Right atrium auricular region (tissue), 2 donors: ENCODE measurements around the gene PSMB3. TPM values are rescaled to one million over a fixed set of nuclear protein-coding genes. Genes with fewer than 3 reads are reported as not detected.

Source experiments
- DNase-seq: peaks from one replicate; pipeline ENCODE4 v3.0.0-alpha.2; 2019; ENCODE audit warnings: low spot score
- H3K27ac ChIP-seq, 2 donors: fragments of 200-600 bp; sonication (generic); 1 replicate in 1 of 2; 2 replicates in 1 of 2; pipeline ENCODE4 v1.5.1; 2016 to 2019
- H3K27me3 ChIP-seq, 2 donors: fragments of 200-600 bp; sonication (generic); one replicate each; pipeline versions ENCODE4 v1.5.1 to v1.6.0; 2017 to 2019
- H3K36me3 ChIP-seq: fragments of 200-600 bp; sonication (generic); one replicate; pipeline ENCODE4 v1.5.1; 2016
- H3K4me1 ChIP-seq, 2 donors: fragments of 200-600 bp; sonication (generic); one replicate each; pipeline versions ENCODE4 v1.5.1 to v1.6.0; 2017 to 2019
- H3K4me3 ChIP-seq, 2 donors: fragments of 200-600 bp; sonication (generic); 1 replicate in 1 of 2; 2 replicates in 1 of 2; pipeline ENCODE4 v1.5.1; 2017 to 2019; ENCODE audit warnings: mild to moderate bottlenecking in 1 of 2, moderate library complexity in 1 of 2
- H3K9me3 ChIP-seq, 2 donors: fragments of 200-600 bp; sonication (generic); one replicate each; pipeline ENCODE4 v1.5.1; 2019
- total RNA-seq, 2 donors: library from RNA; depleted of rRNA; stranded (reverse); fragments of >200 nt; gene quantifications; one replicate each; pipeline ENCODE4 v1.1.0, GENCODE V29; 2016
- TF ChIP-seq, protein P1 (sequence below), 2 donors: fragments of 200-600 bp; sonication (generic); IDR thresholded peaks; one replicate each; pipeline ENCODE4 v1.5.1; 2019; ENCODE audit warnings: antibody characterized with exemption in 2 of 2

PSMB3 gene
- total RNA-seq, 2 donors from 2014 or later = 185 to 200 TPM

DNA sequence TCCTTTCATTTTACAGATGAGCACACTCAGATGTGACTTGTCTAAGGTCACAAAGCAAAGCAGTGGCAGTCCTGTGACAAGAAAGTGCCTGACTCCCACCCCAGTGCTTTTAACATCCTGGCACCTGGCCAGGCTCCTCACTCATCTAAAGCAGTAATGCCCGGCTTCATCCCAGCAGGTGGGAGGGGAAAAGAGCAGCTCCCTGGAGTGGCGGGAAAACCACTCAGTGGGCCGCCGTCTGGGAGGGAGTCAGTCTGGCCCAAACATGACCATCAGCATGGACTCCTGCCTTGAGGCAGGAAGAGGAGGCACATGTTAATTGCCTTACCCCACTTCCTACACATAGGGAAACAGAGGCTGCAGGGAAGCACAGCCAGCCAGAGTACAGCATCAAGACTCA, 7.0 kb upstream of the PSMB3 start:
- H3K27ac ChIP-seq = peak overlapping the region in 1 of 2 donors; percentile 91
- no peak for DNase-seq
- TF ChIP-seq, protein P1, sequence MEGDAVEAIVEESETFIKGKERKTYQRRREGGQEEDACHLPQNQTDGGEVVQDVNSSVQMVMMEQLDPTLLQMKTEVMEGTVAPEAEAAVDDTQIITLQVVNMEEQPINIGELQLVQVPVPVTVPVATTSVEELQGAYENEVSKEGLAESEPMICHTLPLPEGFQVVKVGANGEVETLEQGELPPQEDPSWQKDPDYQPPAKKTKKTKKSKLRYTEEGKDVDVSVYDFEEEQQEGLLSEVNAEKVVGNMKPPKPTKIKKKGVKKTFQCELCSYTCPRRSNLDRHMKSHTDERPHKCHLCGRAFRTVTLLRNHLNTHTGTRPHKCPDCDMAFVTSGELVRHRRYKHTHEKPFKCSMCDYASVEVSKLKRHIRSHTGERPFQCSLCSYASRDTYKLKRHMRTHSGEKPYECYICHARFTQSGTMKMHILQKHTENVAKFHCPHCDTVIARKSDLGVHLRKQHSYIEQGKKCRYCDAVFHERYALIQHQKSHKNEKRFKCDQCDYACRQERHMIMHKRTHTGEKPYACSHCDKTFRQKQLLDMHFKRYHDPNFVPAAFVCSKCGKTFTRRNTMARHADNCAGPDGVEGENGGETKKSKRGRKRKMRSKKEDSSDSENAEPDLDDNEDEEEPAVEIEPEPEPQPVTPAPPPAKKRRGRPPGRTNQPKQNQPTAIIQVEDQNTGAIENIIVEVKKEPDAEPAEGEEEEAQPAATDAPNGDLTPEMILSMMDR (IDR thresholded peaks at IDR 0.05) = no peak
- H3K4me3 ChIP-seq = no peak overlapping the region
- H3K9me3 ChIP-seq = no peaks in the 10 kb centered on the region
- H3K36me3 ChIP-seq = no peaks in the 10 kb centered on the region
- no peaks in the 10 kb centered on the region for H3K27me3 ChIP-seq
- peaks cover 0 to 78% of the 10 kb centered on the region in 2 donors for H3K4me1 ChIP-seq

DNA sequence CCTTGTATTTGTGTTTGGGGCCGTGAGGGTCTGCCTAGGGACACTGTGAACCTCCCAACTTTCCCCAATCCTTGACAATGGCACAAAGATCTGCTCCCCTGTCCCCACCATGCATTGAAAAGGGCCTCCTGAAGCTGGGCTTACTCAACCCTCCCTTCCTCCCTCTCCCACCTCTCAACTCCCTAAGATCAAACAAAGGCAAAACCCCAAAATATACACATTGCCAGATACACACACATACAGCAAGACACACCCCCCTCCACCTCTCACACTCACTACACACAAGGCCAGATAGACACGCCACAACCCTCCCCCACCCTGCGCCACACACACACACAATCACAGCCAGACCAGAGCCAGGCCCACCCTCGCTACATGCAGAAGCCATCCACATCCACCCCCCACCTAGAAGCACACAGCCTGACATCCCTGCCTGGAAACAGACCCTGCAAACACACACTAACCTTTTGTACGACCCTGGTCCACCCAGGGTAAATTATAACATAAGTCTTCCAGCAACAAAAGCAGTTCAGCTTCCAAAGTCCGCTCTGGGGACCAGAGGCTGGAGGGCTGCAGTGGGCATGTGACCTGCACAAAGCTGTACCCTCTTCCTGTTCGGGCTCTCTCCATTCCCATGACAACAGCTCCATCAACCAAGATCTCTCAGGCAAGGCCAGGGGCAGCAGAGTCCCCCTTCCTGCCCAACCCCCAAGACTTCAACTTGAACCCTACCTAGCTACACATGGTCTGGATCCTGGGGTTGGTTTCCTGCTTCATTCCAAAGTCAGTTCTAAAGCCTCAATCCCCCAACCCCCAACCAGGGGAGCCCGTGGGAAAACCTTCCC, 6.3 kb upstream of the PSMB3 start:
- TF ChIP-seq, protein P1 (IDR thresholded peaks at IDR 0.05) = no peak
- no peak for DNase-seq
- Histone ChIP-seq H3K4me3 (peak overlapping the region; percentile 80 to 95), H3K27me3 (no peaks in the 10 kb centered on the region), H3K4me1 (peaks cover 0 to 78% of the 10 kb centered on the region in 2 donors), H3K36me3 (no peaks in the 10 kb centered on the region), H3K9me3 (no peaks in the 10 kb centered on the region), H3K27ac (peak overlapping the region; percentile 91 to 96)

DNA sequence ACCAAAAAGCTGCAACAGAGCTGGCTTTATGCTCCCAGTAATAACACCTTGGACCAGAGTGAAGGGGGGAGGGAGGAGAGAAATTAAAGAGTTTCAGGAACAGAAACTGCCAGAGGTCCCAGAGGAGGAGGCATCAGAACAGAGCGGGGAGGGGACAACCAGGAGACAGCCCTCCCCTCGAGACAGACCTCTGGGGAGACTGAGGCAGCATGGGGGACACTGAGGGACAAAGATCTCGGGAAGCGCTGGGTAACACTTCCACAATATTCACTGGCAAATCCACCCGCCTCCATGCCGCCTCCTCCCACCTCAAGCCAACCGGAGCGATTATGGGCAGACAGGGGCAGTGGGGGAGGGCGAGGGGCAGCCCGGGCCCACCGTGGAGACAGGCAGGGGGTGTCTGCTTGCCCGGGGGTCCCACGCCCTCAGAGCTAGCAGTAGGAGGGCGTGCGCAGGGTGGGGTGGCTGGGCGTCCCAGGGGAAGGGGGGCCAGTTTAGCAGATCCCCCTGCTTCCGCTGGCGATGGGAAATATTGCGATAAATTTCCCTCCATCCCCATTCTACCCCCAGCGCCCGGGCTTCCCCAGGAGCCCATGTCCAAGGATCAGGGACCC, 5.6 kb upstream of the PSMB3 start:
- no peaks in the 10 kb centered on the region for H3K36me3 ChIP-seq
- no peak for DNase-seq
- peak overlapping the region; percentile 91 to 96 for H3K27ac ChIP-seq
- H3K4me3 ChIP-seq = peak overlapping the region; percentile 80 to 95
- H3K9me3 ChIP-seq = no peaks in the 10 kb centered on the region
- peaks cover 0 to 74% of the 10 kb centered on the region in 2 donors for H3K4me1 ChIP-seq
- no peaks in the 10 kb centered on the region for H3K27me3 ChIP-seq
- TF ChIP-seq, protein P1 (IDR thresholded peaks at IDR 0.05) = no peak

DNA sequence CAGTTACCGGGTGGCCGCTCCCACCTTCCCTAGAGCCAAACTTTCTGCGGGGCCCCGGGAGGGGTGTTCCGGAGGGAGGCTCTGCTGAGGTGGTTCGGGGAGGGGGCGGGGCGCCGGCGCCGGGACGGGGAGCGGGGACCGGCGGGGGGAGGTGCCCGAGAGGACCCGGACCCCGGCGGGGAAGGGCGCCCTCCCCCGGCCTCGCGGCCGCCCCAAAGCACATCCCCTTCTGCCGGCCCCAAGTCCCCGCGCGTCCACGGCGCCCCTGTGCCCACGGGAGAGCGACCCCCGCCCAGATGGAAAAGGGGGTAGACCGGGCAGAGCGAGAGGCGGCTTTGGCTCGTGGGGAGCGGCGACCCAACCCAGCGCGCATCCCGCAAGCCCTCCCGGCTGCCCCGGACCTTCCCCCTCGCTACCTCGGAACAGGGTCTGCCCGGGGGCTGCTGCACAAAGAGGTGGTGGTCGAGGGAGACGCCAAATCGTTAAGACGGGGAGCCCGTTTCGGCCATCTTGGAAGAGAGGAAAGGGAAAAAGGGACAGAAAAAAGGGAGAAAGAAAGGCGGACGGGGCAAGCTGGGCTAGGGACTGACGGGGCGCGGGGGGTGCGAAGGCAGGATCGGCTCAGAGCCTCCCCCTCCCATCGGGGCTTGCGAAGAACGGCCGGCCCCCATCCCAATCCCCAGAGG, 4.9 kb upstream of the PSMB3 start:
- no peaks in the 10 kb centered on the region for H3K27me3 ChIP-seq

DNA sequence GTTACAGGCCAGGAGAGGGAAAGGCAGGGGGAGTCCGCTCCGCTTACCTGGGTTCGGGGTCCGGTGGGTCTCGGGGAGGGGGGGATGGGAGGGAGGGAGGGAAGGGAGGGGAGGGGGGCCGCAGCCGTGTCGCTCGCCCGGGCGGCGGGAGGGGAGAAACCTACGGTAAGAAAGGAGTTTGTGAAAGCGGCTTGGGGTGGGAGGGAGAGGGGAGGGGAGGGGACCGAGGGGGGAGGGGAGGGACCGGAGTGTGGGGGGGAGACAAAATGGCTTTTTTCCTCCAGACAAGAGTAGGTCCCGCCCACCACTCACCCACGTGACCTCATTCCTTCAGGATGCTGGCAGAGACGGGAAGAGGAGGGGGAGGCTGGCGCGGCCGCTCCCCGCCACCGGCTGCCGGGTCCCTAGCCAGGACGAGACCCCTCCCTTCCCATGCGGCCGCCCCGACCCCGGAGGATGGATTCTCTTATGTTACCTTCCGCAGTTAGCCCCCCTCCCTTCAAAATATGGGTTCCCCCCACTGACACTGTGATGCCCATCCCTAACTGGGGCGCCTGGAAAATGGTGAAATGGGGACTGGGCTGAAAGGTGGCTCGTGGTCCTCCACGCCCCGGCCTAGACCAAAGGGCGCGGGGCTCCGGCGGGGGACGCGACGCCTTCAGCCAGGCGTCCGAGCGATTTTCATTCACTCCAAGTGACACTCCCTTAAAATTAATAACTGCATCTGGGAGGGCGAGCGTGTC, 4.2 kb upstream of the PSMB3 start, which contains the start of gene PCGF2:
Gene PCGF2, minus strand, starts transcription at position 188 of the 743 bp plus-strand sequence. CDS start 7,934 bp downstream, outside the sequence.
- Histone ChIP-seq H3K27ac (peak within 1 kb of the TSS; percentile 91 to 96), H3K36me3 (no peaks in the 10 kb centered on the region), H3K9me3 (no peaks in the 10 kb centered on the region), H3K4me1 (peaks cover 0 to 64% of the 10 kb centered on the region in 2 donors), H3K4me3 (peak within 1 kb of the TSS; percentile 80 to 95), H3K27me3 (no peaks in the 10 kb centered on the region)
- peak; percentile 95 for DNase-seq
- TF ChIP-seq, protein P1 (IDR thresholded peaks at IDR 0.05) = no peak

More for the DNA sequence above, 4.9 kb upstream of the PSMB3 start:
- Histone ChIP-seq H3K4me1 (peaks cover 0 to 67% of the 10 kb centered on the region in 2 donors), H3K27ac (peak overlapping the region; percentile 91 to 96), H3K4me3 (peak overlapping the region; percentile 80 to 95), H3K9me3 (no peaks in the 10 kb centered on the region), H3K36me3 (no peaks in the 10 kb centered on the region)
- TF ChIP-seq, protein P1 (IDR thresholded peaks at IDR 0.05) = peak in 1 of 2 donors; percentile 59
- DNase-seq = no peak
